Smooth muscle cell of the brain vasculature (primary cell): Measurements from ENCODE around the gene ADCY3.
"Not testable (repeated sequence)": the region's sequence is repeated elsewhere in the genome, so short reads cannot be mapped to it uniquely, and the experiment has no call there.

ENCODE experiments used
- DNase-seq: peaks from one replicate; pipeline ENCODE4 v3.0.0-alpha.2; 2012; ENCODE audit warnings: low read depth, low spot score

ADCY3 gene

DNA sequence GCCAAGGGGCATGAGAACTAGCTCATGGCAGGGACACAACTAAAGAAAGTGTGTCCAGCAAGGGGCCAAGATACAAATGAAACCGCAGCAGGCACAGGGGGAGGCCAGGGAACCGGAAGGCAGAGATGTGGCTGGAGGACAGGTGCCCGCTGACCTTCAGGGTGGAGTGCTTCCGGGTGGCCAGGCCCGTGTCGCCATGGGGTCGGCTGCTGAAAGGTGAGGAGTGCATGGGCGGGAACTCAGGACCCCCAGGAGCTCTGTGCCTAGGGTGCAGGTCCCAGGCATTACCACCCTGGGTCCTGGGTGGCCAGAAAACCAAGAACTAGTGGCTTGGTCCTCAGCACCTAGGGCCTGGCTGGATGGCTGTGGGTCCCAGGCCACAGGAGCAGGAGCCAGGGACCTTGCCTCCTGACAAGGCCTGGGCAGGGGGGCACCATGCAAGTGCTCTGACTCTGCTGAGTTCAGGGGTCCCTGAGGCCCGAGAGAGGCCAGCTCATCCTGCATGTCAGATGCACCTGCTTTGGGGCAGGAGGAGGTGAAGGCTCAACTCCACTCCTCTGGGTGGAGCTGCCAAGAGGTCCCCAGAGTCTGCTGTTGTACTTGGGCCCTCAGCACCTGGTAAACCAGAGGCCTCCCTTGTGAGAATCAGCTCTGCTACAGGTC, 75.9 kb downstream of the ADCY3 start:
- no peak for DNase-seq

DNA sequence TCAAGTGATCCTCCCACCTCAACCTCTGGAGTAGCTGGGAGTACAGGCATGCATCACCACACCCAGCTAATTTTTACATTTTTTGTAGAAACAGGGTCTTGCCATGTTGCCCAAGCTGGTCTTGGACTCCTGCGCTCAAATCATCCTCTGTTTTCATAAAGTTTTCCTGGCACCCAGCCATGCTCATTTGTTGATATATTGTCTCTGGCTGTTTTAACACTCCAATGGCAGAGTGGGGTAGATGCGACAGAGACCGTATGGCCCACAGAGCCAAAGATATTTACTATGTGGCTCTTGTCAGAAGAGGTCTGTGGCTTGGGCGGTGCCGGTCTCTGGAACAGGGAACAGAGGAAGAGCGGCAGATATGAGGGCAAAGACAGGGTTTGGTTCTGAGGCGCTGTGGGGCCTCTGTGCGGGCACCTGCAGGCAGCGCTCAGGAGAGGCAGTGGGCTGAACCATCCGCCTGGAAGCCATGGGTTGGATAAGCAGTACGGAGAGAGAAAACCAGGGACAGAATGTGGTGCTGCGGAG, 76.6 kb downstream of the ADCY3 start:
- DNase-seq, result no peak

DNA sequence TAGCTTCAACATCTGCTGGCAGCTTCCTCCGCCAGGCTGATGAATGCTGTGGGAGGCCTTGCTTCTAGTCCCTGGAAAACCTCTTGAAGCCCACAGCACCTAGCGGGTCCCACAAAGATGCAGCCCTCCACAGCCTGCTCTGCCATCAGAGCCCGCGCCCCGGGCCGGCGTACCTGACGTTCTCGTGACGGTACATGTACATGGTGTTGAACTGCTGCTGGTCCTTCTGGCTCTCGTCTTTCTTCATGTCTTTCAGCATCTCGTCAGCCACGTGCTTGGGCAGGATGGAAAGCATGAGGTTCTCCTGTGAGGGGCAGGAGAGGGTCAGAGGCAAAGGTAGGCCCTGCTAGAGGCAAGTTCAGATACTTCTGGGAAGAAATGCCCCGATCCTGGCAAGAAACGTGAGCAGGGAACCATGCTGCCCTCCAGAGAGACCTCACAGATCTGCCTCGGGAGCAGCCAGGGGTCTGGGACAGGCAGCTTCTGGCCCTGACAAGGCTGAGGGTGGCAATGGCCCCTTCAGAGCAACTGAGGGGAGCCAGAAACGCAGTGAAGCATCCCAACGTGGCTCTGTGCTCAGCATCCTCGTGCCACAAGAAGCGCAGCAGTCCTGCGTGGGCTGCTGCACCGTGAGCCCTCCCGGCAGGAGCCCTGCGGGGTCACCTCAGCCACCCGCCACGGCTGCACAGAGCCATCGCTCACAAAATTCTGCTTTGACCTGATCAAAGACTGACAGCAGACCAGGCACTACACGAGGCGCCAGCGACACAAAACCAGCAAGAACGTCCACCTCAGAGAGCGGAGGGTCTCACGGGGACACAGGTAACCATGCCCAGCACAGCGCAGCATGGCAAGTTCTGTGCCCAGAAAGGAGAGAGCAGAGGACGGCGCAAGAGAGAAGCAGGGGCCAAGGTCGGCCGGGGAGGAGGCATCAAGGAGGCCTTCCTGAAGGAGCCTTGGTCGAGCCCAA, 77.7 kb downstream of the ADCY3 start:
- no peak for DNase-seq

DNA sequence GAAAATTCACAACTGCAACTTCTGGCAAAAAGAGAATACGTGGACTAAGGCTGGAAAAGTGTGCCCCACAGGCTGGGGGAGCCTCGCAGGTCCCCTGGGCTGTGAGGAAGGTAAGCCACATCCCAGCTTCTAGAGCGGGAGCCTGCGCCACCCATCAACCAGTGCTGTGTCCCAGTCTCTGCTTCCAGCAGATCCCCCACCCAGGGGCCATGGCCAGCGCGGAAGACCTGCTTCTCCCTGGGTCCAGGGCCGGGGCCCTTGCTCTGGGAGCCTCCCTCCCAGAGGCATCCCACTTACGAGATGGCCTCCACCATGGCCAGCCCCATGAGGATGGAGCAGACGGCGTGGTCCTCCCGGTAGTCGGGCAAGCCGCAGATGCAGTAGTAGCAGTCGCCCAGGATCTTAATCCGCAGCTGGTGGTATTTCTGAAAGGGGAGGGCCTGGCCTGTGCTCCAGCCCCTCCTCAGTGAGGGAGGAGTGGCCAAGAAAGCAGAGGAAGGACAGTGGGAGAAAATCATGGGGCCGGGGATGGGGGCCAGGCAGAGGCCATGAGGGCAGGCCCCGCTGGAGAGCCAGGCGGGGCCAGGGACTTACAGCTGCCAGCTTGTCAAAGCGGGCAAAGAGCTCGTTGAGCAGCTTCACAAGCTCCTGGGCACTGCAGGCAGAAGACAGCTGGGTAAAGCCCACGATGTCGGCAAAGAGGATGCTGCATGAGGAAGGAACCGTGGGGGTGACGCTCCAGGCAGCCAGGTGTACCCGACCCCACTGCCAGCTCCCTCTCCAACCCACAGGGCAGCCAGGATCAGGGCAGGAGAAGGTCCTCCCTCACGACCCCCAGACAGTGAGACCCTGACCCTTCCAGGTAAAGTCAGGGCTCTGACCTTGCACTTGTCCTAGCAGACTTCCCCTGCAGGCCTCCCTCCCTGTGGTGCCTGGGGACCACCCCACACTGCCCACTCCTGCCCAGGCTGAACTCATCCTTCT, 78.8 kb downstream of the ADCY3 start:
- DNase-seq, result no peak

DNA sequence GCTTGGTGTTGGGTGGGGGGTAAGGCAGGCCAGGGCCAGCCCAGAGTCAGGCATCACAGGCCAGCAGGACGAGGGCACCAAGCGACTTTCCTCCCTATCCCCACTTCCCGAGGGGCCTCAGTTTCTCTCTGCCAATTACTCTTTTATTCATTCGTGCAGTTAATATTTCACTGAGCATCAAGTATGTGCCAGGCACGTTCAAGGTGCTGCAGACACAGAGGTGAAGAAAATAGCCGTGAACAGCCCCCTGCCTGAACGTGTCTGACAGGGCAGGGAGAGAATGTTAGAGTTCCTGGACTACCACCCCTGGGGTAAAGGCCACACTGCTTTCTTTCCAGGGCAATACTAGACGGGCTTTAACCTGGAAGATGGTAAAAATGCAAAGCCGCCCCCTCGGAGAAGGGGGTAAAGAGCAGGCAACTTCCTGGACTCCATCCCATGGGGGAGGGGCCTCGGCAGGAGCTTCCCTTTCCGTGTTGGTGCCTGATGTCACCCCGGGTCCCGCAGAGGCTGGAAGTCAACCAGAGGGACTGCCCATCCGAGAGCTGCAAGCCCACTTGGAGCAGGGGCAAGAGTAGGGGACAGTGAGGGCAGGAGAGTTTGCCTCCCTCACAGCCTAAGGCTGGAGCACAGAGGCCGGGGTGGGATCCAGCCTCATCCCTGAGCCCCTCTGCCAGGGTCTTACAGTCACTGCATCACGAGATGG, 79.7 kb downstream of the ADCY3 start:
- DNase-seq, result no peak

DNA sequence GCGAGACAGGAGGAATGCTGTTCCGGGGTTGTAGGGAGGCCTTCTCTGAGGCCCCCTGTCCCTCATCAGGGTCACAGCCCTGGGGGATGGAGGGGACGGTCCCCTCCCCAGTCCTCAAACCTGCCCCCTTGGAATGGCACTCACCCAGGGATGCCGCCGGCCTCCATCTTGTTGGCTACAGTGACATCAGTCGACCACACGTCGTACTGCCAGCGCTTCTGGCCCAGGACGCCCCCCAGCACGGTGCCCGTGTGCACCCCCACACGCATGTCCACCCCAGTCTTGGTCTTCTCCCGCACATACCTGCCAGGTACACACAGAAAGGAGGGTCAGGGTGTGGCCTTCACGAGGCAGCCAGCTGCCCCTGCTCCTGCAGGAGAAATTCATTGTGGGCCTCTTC, 80.3 kb downstream of the ADCY3 start:
- no peak for DNase-seq

DNA sequence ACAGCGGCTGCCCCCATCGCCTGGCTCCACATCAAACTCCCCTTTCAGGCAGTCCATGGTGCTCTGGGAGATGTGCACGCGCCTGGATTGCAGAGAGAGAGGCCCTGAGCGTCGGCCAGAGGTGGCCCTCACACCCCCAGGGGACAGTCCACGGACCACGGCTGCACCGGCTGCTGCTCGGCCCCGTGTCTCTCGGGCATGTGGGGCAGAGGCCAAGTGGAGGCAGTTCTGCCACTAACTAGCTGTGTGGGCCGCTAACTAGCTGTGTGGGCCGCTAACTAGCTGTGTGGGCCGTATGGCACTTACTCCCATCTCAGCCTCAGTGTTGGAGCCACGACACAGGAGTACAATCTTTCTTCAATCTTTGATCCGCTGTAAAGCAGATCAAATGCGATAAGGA, 81.5 kb downstream of the ADCY3 start:
- DNase-seq, result no peak

DNA sequence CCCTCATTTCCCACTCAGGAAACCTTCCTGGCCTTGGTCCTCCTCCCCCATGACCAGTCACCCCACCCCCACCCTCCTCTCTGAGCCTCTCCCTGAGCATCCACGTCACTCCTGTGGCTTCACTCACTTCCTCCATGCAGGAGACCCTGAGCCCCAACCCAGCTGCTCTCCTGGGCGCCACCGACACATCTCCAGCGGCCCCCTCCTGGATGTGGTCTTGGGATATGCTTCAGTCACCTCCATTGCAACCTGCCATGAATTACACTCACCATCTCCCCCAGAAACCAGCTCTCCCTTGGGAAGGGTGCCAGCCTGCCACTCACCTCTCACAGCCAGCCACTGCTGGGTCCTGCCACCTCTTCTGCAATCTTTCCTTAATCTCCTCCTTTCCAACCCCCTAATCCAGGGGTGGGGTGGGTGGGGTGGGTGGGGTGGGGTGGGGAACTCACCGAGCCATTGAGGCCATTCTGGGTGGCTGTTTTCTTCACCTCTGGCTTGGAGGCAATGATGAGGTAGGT, 82.0 kb downstream of the ADCY3 start:
- no peak for DNase-seq

DNA sequence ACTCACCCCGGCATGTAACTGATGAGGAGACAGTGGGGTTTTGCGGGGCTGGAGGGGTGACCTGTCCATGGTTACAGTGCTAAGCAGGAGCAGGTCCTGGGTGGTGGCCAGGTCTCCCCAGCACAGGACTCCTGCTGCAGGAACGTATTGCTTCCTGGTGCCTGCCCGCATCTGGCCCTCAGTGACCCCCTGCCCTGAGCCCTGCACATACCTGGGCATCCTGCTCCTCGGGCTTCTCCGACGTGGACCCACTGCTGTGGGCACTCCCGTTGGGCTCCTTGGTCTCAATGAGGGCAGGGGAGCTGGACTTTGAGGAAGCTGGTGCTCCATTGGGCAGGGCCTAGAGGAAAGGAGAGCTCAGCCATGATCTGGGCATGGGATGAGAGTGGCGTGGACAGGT, 83.3 kb downstream of the ADCY3 start:
- no peak for DNase-seq

DNA sequence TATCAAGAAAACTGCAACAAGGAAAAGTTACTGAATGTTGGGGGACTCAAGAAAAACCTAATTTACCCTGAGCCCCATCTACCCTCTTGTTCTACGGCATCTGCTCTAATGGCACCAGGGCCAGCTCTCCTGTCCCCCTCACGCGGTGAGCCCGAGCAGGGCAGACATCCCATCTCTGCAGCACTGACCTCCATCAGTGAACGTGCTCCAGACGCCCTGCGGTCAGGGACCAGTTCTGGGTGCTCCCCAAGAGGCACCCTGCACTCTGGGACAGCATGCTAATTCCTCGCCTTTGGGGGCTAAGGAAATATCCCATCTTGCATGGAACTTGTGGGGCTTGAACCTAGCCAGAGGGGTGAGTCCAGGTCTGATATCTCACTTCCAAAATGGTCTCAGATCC, 83.8 kb downstream of the ADCY3 start:
- DNase-seq, result no peak

DNA sequence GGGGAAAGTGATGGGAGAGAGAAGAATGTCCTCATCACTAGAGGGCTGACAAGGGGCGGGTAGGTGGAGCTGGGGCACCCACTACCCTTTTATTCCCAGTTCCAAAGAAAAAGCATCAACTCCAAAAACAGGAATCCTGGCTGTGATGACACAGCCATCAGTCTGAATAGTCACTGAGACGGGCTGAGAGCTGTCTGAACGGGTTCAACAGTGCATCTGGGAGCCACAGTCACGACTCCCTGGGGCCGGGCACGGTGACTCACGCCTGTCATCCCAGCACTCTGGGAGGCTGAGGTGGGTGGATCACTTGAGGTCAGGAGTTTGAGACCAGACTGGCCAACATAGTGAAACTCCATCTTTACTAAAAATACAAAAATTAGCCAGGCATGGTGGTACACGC, 84.6 kb downstream of the ADCY3 start:
- not testable (repeated sequence) for DNase-seq

DNA sequence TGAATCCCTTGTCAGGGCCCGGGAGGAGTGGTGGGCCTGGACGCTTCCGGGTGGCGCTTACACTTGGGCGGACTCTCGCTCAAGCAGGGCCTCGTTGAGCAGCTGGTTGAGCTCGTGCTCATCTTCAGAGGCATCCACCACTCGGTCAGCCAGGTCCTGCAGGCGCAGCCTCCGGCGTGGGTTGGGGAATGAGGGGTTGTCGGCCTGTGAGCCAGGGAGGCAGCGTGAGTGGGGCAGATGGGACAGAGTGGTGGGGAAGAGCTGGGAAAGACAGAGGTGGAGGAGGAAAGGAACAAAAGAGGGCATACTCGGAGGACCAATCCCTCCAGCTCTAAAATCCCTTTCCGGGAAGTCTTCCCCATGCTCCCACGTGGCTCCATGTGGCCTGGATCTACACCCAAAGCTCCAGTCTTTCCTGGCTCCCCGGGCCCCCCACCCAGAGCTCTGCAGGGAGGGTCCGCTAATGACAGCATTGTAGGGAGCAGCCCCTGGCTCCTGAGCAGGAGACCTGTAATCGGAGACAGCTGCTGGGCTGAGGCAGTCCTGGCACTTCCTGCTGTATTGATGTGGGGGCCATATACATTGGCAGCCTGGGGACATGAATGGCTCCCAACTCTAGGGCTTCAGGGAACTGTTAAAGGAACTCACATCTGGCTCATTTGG, 85.2 kb downstream of the ADCY3 start:
- no peak for DNase-seq

DNA sequence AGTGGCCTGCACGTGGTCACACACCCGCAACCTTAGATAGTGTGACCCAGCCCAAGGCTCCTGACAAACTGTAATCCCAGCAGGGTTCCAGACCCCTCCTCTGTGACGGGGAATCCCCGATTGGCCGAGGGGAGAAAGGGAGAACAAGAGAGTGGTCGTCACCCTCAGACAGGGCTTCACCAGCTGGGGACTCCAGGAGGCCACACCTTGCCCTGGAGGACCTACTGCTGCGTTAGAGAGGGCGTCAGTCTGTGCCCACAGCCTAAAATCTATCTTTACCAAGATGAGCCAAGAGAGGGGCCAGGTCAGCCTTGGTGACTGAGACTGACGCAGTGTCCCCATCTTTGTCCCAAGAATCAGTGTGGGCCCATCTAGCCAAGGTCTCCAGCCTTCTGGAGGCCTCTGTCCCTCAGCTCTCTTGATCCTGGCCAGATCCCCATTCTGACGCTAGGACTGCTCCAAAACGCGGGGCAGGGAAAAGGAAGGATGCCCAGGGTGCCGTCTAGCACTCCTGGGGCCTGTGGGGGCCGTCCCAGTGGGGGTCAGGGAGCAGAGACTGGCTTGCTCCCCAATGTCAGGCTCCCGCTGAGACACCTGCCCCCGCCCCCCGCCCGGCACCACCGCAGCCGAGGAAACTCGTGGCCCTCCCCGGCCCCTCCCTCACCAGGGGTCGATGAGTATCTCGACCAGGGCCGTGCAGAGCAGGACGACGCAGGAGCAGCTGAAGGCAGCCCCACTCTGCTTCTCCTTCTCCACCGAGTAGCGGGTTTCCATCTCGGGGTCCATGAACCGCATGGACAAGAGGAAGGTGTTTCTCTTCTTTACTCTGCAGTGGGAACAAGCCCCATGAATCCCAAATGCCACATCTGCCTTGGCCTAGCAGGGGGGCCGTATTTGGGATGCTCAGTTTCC, 86.0 kb downstream of the ADCY3 start:
- no peak for DNase-seq

DNA sequence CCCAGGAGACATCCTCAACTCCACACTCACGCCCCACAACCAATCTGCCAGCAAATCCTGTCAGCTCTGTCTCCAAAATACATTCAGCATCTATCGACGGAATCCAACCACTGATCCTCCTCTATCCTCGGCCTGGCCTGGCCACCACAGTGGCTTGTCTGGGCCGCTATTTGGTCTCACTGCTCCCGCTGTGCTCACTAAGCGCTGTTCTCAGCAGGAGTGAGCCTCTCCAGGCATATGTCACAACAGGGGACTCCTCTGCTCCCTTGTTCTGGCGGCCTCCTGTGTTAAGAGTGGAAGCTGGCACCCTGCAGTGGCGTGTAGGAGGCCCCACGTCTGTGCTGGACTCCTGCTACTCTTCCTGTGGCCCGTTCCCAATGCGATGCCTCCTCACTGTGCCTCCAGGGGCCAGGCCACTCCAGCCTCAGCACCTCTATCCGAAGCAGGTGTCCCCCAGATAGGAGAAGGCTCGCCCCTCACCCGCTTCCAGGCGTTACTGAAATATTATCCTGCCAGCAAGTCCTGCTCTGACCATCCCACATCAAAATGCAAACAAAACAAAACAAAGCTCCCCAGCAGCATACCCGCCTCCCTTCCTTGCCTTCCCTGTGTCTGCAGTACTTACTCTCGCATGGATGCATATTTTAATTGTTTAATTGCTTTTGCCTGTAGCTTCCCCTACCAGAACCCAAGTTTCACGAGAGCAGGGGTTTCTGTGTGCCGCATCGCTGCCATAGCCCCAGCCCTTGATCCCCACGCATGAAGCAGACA, 86.9 kb downstream of the ADCY3 start:
- DNase-seq, result peak; percentile 31

DNA sequence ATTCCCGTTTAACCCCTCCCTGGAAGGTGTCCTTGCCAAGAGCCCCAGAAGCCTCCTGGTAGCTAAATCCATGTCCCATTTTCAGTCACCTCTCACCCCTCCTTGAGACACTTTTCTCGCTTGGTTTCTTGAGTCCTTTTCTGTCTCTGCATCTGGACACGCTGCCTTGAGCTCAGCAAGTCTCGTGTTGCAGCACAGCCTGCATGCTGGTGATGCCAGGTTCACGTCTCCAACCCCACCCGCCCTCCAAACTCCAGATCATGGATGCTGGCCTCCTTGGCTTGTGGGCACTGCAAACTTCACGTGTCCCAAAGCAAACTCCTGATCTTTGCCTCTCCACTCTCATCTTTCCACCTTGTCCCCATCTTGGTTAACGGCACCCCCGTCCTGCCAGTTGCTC, 87.5 kb downstream of the ADCY3 start:
- no peak for DNase-seq

DNA sequence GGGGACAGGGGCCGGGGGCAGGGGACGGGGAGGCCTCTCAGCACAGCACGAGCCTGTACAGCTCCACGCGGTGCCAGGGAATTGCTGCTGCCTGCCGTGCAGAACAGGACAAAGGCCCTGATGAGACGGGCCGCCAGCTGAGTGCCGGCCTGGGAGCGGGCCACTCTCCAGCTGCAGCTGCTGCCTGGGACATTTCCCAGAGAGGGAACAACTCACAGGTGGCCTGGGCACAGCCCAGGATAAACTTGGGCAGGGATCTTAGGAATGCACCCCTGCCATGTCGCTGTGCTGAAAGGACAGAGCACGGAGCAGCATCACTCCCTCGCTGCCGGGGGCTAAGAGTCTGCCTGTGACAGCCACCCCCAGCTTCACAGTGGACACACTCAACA, 88.0 kb downstream of the ADCY3 start:
- DNase-seq, result no peak

DNA sequence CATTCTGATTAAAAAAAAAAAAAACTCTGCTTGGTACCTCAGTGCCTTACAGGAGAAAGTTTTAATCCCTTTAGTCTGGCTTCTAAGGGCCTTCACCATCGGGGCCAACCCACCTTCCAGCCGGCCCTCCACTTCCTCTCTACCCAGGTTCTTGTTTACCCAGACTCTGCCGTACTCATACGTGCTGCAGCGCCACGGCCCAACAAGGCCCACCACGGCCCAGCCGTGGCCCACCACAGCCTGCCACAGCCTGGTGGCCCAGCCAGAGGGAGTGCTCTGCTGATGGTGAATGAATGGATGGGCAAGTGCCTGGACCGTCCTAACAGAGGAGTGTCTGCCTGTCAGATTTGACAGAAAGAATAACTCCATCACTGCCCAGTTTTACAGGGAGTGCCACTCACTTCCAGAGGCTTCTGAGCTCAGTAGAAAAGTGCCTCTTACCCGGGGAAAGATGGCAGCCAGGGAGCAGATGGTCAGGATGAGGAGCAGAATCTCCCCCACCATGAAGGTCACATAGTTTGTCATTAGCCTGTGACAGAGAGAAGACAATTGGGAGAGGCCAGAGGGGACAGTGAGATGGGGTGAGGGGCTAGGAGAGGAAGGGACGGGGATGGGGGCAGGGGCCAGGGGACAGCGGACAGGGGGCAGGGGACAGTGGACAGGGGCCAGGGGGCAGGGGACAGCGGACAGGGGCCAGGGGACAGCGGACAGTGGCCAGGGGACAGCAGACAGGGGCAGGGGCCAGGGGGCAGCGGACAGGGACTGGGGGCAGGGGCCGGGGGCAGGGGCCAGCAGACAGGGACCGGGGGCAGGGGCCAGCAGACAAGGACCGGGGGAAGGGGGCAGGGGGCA, 88.6 kb downstream of the ADCY3 start:
- DNase-seq, result no peak
